Stomach (tissue), 4 donors: ENCODE data around the gene DND1.

ENCODE experiments used
- CTCF ChIP-seq, 7 experiments: fragments of 450-650 bp in 4 of 7; fragments of 200-600 bp in 3 of 7; sonication (generic) in 3 of 7; IDR thresholded peaks; one replicate each; pipeline ENCODE4 v1.5.1; 2016 to 2019; ENCODE audit warnings: antibody characterized with exemption in 7 of 7, control low read depth in 2 of 7, mild to moderate bottlenecking in 1 of 7
- EP300 ChIP-seq: sonication (generic); formaldehyde crosslinking; IDR thresholded peaks from one replicate; pipeline ENCODE4 v1.6.1; 2017; ENCODE audit warnings: antibody characterized with exemption
- POLR2A ChIP-seq, 4 donors: fragments of 450-650 bp; IDR thresholded peaks; one replicate each; pipeline ENCODE4 v1.6.1; 2016; ENCODE audit warnings: antibody characterized with exemption in 4 of 4, control low read depth in 2 of 4, mild to moderate bottlenecking in 1 of 4, moderate library complexity in 1 of 4

DNA sequence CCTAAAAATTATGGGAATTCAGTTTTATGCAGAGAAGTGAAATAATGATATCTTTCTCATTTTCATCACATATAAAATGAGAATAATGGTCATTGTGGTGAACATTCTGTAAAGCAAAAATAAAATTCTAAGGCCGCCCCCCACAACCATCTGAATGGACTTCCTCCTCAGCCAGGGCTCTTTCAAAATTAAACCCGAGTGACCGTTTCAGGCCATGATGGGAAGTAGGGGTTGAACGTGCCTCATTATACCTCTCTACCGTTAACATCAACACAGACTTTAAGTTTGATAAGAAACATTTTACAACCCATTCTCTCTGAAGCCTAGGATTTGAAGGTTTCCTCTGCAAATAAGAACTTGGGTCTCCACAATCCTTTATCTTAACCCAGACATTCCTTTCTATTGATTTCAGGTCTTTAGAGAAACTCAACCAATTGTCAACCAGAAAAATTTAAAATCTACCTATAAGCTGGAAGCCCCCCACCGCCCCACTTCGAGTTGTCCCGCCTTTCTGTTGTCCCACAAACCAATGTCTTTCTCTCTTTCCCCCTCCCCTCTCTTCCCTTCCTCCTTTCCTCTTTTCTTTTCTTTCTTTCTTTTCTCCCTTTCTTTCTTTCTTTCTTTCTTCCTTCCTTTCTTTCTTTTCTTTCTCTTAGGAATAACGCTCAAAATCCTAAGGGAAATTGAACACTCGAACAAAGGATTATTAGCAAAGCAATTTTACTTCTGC lies 35.8 kb downstream of the DND1 start:
- TF ChIP-seq EP300: no peak
- TF ChIP-seq POLR2A (IDR thresholded peaks at IDR 0.05): no peak
- TF ChIP-seq CTCF (IDR thresholded peaks at IDR 0.05): no peak
